GM12878 (cell line): ENCODE results near the gene OPRD1. TPM values are rescaled to one million over a fixed set of nuclear protein-coding genes. Genes with fewer than 3 reads are reported as not detected.

Experiments used
- ATAC-seq: fragments of 200-7000 bp; cut with Tn5 transposase; 3 replicates; pipeline ENCODE4 v1.9.1; 2020; ENCODE audit warnings: mild to moderate bottlenecking, moderate library complexity
- BruUV-seq: library from RNA; stranded (reverse); fragments of 400-500 nt; replicated peaks from 2 replicates; lab custom pipeline; 2021; lab: Mats Ljungman, UMichigan
- CTCF ChIA-PET: fragments of 300-600 bp; sonication (Branson Sonifier 250); formaldehyde crosslinking; extraction: SDS; loops from one replicate; lab custom pipeline; 2021; ENCODE audit warnings: inconsistent platforms; lab: Yijun Ruan, JAX
- POLR2A ChIA-PET: fragments of 350-600 bp; formaldehyde crosslinking; extraction: SDS; loops from one replicate; lab custom pipeline; 2021; ENCODE audit warnings: inconsistent platforms; lab: Charles Lee
- RAD21 ChIA-PET: fragments of 300-600 bp; sonication (Branson Sonifier 250); formaldehyde crosslinking; loops from one replicate; lab custom pipeline; 2023; ENCODE audit warnings: antibody characterized with exemption; ENCODE audit not compliant: unreplicated experiment; lab: Charles Lee
- SMC1A ChIA-PET: fragments of 300-600 bp; sonication (Branson Sonifier 250); formaldehyde crosslinking; loops from one replicate; lab custom pipeline; 2023; ENCODE audit not compliant: unreplicated experiment, uncharacterized antibody; lab: Charles Lee
- DNase-seq: peaks from one replicate; pipeline ENCODE4 v3.0.0-alpha.2; 2011; ENCODE audit warnings: low read depth, low spot score
- FAIRE-seq: peaks from 3 replicates; lab custom pipeline; 2011; peaks lifted over from hg19 to GRCh38; lab: Jason Lieb, UNC
- H2AFZ ChIP-seq: 2 replicates; pipeline ENCODE4 v1.6.0; 2011; ENCODE audit warnings: low read depth, low read length, control low read depth; ENCODE audit not compliant: control insufficient read depth
- H3K27ac ChIP-seq: 2 replicates; pipeline ENCODE4 v1.5.1; 2011; ENCODE audit warnings: control low read depth; ENCODE audit not compliant: control insufficient read depth, insufficient read depth
- H3K27me3 ChIP-seq, 2 experiments: replicated peaks in 1 of 2; 2 replicates each; pipeline versions ENCODE4 v1.6.0 to v1.6.1; 2011; ENCODE audit warnings: low read length in 1 of 2; ENCODE audit not compliant: control insufficient read depth in 2 of 2, insufficient read depth in 2 of 2
- H3K36me3 ChIP-seq, 2 experiments: 2 replicates each; pipeline ENCODE4 v1.5.1; 2011; ENCODE audit warnings: low read length in 1 of 2; ENCODE audit not compliant: control insufficient read depth in 2 of 2, insufficient read depth in 2 of 2
- H3K4me1 ChIP-seq: 2 replicates; pipeline ENCODE4 v1.6.1; 2011; ENCODE audit warnings: mild to moderate bottlenecking, low read length, moderate library complexity, mixed read lengths; ENCODE audit not compliant: control insufficient read depth, insufficient read depth
- H3K4me2 ChIP-seq: 2 replicates; pipeline ENCODE4 v1.6.0; 2011; ENCODE audit warnings: control low read depth; ENCODE audit not compliant: control insufficient read depth, insufficient read depth
- H3K4me3 ChIP-seq: fragments of 200-600 bp; sonication (generic); 2 replicates; pipeline ENCODE4 v1.5.1; 2016
- H3K79me2 ChIP-seq: 2 replicates; pipeline ENCODE4 v1.6.0; 2011; ENCODE audit warnings: low read length; ENCODE audit not compliant: control insufficient read depth, insufficient read depth
- H3K9ac ChIP-seq: 2 replicates; pipeline ENCODE4 v1.8.0; 2011; ENCODE audit warnings: low read length, control low read depth, mixed read lengths; ENCODE audit not compliant: control insufficient read depth, insufficient read depth
- H3K9me3 ChIP-seq: replicated peaks from 3 replicates; pipeline ENCODE4 v1.5.1; 2011; ENCODE audit warnings: mild to moderate bottlenecking, low read length; ENCODE audit not compliant: control insufficient read depth, insufficient read depth
- H4K20me1 ChIP-seq: 2 replicates; pipeline ENCODE4 v1.6.0; 2011; ENCODE audit not compliant: control insufficient read depth, insufficient read depth
- BRCA1 ChIP-seq: IDR thresholded peaks from 2 replicates; pipeline ENCODE4 v1.6.1; 2011; ENCODE audit warnings: low read depth, low read length, improper control_type of control experiment
- ETV6 ChIP-seq, 2 experiments: fragments of 450-650 bp in 1 of 2; IDR thresholded peaks in 1 of 2; conservative IDR thresholded peaks in 1 of 2; 2 replicates each; pipeline ENCODE4 v1.6.1; 2014; ENCODE audit warnings: antibody characterized with exemption in 1 of 2, borderline replicate concordance in 1 of 2, low read depth in 1 of 2, mild to moderate bottlenecking in 1 of 2, moderate library complexity in 1 of 2
- IKZF1 ChIP-seq: fragments of 450-650 bp; conservative IDR thresholded peaks from 2 replicates; pipeline ENCODE4 v1.6.1; 2017; ENCODE audit warnings: antibody characterized with exemption, mild to moderate bottlenecking
- JUNB ChIP-seq: IDR thresholded peaks from 2 replicates; pipeline ENCODE4 v1.6.1; 2016; ENCODE audit warnings: antibody characterized with exemption, mild to moderate bottlenecking
- NR2F1 ChIP-seq: fragments of 450-650 bp; conservative IDR thresholded peaks from 2 replicates; pipeline ENCODE4 v1.6.1; 2017; ENCODE audit warnings: mild to moderate bottlenecking
- SIN3A ChIP-seq: IDR thresholded peaks from 2 replicates; pipeline ENCODE4 v1.6.1; 2012; ENCODE audit warnings: low read depth, low read length, improper control_type of control experiment
- STAT3 ChIP-seq: IDR thresholded peaks from 2 replicates; pipeline ENCODE4 v1.6.1; 2011; ENCODE audit warnings: low read depth, low read length, improper control_type of control experiment
- SUPT20H ChIP-seq: IDR thresholded peaks from 2 replicates; pipeline ENCODE4 v1.6.1; 2011; ENCODE audit warnings: low read depth, mild to moderate bottlenecking, low read length, moderate library complexity, borderline replicate concordance; ENCODE audit not compliant: control insufficient read depth
- USF2 ChIP-seq: IDR thresholded peaks from 2 replicates; pipeline ENCODE4 v1.6.1; 2011; ENCODE audit warnings: low read depth, low read length, improper control_type of control experiment, borderline replicate concordance
- ZNF217 ChIP-seq: fragments of 450-650 bp; IDR thresholded peaks from 2 replicates; pipeline ENCODE4 v1.6.1; 2017; ENCODE audit warnings: antibody characterized with exemption, mild to moderate bottlenecking
- WGBS: methylation state at CpG from one replicate; pipeline ENCODE4 v1.1.6; 2016; ENCODE audit warnings: low lambda C conversion rate; ENCODE audit not compliant: insufficient replicate concordance, insufficient coverage; ENCODE audit errors: missing lambda C conversion rate; 5-methylcytosine and 5-hydroxymethylcytosine counted together
- in situ Hi-C: fragments of 300-500 bp; cut with MboI; formaldehyde crosslinking; loops from 9 replicates; pipeline ENCODE4 v1.14.3; 2018; ENCODE audit warnings: mixed read lengths
- intact Hi-C: fragments of 100-400 bp; cut with micrococcal nuclease; formaldehyde crosslinking; loops from one replicate; pipeline ENCODE4 v1.14.2; 2022; ENCODE audit not compliant: unreplicated experiment
- polyA plus RNA-seq, 11 experiments: library from polyadenylated mRNA; depleted of rRNA in 4 of 11; unstranded in 6 of 11; stranded (reverse) in 5 of 11; fragments of >200 nt; fragmentation: Nextera tagmentation in 4 of 11; fragmentation: Illumina TruSeq in 1 of 11; extraction: Ambion mirVana in 4 of 11; extraction: Trizol in 1 of 11; gene quantifications; 1 replicate in 1 of 11; 2 replicates in 10 of 11; pipeline versions ENCODE4 v1.2.1 to v1.2.3, GENCODE V29; 2011 to 2016; ENCODE audit warnings: inconsistent platforms in 2 of 11, missing spikeins in 2 of 11, low read depth in 1 of 11
- total RNA-seq, 4 experiments: library from RNA; depleted of rRNA in 3 of 4; stranded (reverse); fragments of >200 nt in 3 of 4; fragmentation: Illumina TruSeq in 1 of 4; extraction: Trizol in 1 of 4; gene quantifications; 2 replicates each; pipeline versions ENCODE4 v1.2.1 to v1.2.3, GENCODE V29; 2013 to 2021
- TF ChIP-seq, protein P1 (sequence below): fragments of 450-650 bp; IDR thresholded peaks from 2 replicates; pipeline ENCODE4 v1.6.1; 2017; ENCODE audit warnings: mild to moderate bottlenecking
- TF ChIP-seq, protein P2 (sequence below): fragments of 150-350 bp; IDR thresholded peaks from 2 replicates; pipeline ENCODE4 v1.6.1; 2016; ENCODE audit warnings: low read depth, low read length

OPRD1 gene
- total and polyA plus RNA-seq, 10 of the 15 experiments (the other 5 are each of a cell fraction or from before 2014, with no cell fraction given), result 0.02 TPM; not detected in 8

DNA sequence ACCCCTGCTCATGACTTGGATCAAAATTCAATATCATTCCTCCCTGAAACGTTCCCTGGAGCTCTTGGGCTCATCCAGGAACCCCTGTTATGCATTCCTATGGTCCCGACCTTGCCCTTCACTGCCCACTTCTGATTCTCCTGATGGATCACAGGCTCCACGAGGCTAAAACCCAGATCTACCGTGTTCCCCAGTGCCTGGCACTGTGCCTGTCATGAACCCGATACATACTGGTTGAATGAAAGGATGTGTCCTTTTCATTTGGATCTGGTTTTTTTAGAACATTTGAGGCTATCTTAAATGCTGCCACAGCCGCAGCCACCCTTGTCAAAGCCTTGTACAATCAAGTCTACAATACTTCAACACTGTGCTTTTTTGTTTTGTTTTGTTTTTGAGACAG lies 22.2 kb upstream of the OPRD1 start:
- no peaks in the 10 kb centered on the region for H3K4me1 ChIP-seq
- no peaks in the 10 kb centered on the region for H3K9me3 ChIP-seq
- H3K36me3 ChIP-seq, result no peaks in the 10 kb centered on the region
- SMC1A ChIA-PET, result no interaction called here
- H3K9ac ChIP-seq, result no peak overlapping the region
- no peak overlapping the region for H3K27ac ChIP-seq
- H2AFZ ChIP-seq, result no peak overlapping the region
- no peaks in the 10 kb centered on the region; a peak in 1 of 4 replicates for H3K27me3 ChIP-seq
- RAD21 ChIA-PET, result no interaction called here
- CTCF ChIA-PET, result no interaction called here
- POLR2A ChIA-PET, result no interaction called here
- WGBS, result 44% methylated on average over 6 of the region's 6 CpGs
- TF ChIP-seq JUNB (no peak), SIN3A (no peak), BRCA1 (no peak), STAT3 (no peak), ETV6 (conservative IDR thresholded peaks at IDR 0.05 in 1 of 2, IDR thresholded peaks at IDR 0.05 in 1 of 2; ENCODE audit: borderline replicate concordance in 1 of 2, low read depth in 1 of 2) (no peak), NR2F1 (no peak), ZNF217 (no peak), SUPT20H (no peak), IKZF1 (no peak), USF2 (no peak)
- TF ChIP-seq, protein P1, sequence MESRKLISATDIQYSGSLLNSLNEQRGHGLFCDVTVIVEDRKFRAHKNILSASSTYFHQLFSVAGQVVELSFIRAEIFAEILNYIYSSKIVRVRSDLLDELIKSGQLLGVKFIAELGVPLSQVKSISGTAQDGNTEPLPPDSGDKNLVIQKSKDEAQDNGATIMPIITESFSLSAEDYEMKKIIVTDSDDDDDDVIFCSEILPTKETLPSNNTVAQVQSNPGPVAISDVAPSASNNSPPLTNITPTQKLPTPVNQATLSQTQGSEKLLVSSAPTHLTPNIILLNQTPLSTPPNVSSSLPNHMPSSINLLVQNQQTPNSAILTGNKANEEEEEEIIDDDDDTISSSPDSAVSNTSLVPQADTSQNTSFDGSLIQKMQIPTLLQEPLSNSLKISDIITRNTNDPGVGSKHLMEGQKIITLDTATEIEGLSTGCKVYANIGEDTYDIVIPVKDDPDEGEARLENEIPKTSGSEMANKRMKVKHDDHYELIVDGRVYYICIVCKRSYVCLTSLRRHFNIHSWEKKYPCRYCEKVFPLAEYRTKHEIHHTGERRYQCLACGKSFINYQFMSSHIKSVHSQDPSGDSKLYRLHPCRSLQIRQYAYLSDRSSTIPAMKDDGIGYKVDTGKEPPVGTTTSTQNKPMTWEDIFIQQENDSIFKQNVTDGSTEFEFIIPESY, result no peak
- TF ChIP-seq, protein P2, sequence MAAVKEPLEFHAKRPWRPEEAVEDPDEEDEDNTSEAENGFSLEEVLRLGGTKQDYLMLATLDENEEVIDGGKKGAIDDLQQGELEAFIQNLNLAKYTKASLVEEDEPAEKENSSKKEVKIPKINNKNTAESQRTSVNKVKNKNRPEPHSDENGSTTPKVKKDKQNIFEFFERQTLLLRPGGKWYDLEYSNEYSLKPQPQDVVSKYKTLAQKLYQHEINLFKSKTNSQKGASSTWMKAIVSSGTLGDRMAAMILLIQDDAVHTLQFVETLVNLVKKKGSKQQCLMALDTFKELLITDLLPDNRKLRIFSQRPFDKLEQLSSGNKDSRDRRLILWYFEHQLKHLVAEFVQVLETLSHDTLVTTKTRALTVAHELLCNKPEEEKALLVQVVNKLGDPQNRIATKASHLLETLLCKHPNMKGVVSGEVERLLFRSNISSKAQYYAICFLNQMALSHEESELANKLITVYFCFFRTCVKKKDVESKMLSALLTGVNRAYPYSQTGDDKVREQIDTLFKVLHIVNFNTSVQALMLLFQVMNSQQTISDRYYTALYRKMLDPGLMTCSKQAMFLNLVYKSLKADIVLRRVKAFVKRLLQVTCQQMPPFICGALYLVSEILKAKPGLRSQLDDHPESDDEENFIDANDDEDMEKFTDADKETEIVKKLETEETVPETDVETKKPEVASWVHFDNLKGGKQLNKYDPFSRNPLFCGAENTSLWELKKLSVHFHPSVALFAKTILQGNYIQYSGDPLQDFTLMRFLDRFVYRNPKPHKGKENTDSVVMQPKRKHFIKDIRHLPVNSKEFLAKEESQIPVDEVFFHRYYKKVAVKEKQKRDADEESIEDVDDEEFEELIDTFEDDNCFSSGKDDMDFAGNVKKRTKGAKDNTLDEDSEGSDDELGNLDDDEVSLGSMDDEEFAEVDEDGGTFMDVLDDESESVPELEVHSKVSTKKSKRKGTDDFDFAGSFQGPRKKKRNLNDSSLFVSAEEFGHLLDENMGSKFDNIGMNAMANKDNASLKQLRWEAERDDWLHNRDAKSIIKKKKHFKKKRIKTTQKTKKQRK, result no peak
- no TSS peak for BruUV-seq
- FAIRE-seq, result no peak
- no peak overlapping the region for H3K4me3 ChIP-seq
- DNase-seq, result no peak
- no peak overlapping the region for H3K4me2 ChIP-seq
- ATAC-seq, result no peak
- in situ Hi-C loops, result loop anchor here (5.0 kb wide), 2 partner anchors 87 to 242 kb away; no protein-coding TSS in a partner anchor
- no peaks in the 10 kb centered on the region for H3K79me2 ChIP-seq
- no peaks in the 10 kb centered on the region for H4K20me1 ChIP-seq
- intact Hi-C loops, result loop anchor here (5.0 to 10.0 kb wide), 2 partner anchors 242 to 415 kb away; no protein-coding TSS in a partner anchor
